ENCODE results near the gene TRAF3.

GRCh38 chr14:102926104-102926503 is 148.9 kb downstream of the TRAF3 start:
- TF ChIP-seq CTCF (conservative IDR thresholded peaks at IDR 0.05 in 1 of 2, IDR thresholded peaks at IDR 0.05 in 1 of 2; ENCODE audit: extremely low read depth in 1 of 2, insufficient read depth in 1 of 2, low read depth in 1 of 2, low read length in 2 of 2): no peak
- no peak for TF ChIP-seq EZH2 (IDR thresholded peaks at IDR 0.05; ENCODE audit: borderline replicate concordance, low read length)
